Pancreas (tissue), 10 donors: ENCODE results near the gene ZNF385C. TPM values are rescaled to one million over a fixed set of nuclear protein-coding genes. Genes with fewer than 3 reads are reported as not detected.

Experiments used
- ATAC-seq, 4 donors: fragments of 200-7000 bp; cut with Tn5 transposase; one replicate each; pipeline versions ENCODE4 v1.8.0 to v1.9.1; 2020; ENCODE audit warnings: mild to moderate bottlenecking in 4 of 4, moderate library complexity in 4 of 4
- DNase-seq, 6 donors: peaks; one replicate each; pipeline ENCODE4 v3.0.0-alpha.2; 2020
- FAIRE-seq: peaks from 2 replicates; lab custom pipeline; 2012; peaks lifted over from hg19 to GRCh38; lab: Jason Lieb, UNC
- H3K27ac ChIP-seq, 4 donors: fragments of 200-600 bp; sonication (generic); 1 replicate in 3 of 4; 2 replicates in 1 of 4; pipeline versions ENCODE4 v1.5.0 to v1.8.0; 2020
- H3K27me3 ChIP-seq, 4 donors: fragments of 200-600 bp; one replicate each; pipeline ENCODE4 v1.8.0; 2021
- H3K36me3 ChIP-seq, 3 donors: fragments of 200-600 bp; sonication (generic) in 1 of 3; one replicate each; pipeline versions ENCODE4 v1.5.0 to v1.8.0; 2020 to 2021
- H3K4me1 ChIP-seq, 3 donors: fragments of 200-600 bp; one replicate each; pipeline ENCODE4 v1.8.0; 2021
- H3K4me3 ChIP-seq, 4 donors: fragments of 200-600 bp; sonication (generic) in 2 of 4; one replicate each; pipeline versions ENCODE4 v1.5.0 to v1.8.0; 2020 to 2021
- H3K9me3 ChIP-seq, 4 donors: fragments of 200-600 bp; one replicate each; pipeline ENCODE4 v1.8.0; 2021
- CTCF ChIP-seq, 4 donors: fragments of 200-600 bp; sonication (generic) in 3 of 4; IDR thresholded peaks; one replicate each; pipeline versions ENCODE4 v1.5.0 to v1.8.0; 2021; ENCODE audit warnings: antibody characterized with exemption in 4 of 4
- WGBS, 2 donors: extraction: QIAGEN DNeasy Blood & Tissue Kit; methylation state at CpG; one replicate each; pipeline ENCODE4 v1.1.7; 2013; 5-methylcytosine and 5-hydroxymethylcytosine counted together
- intact Hi-C, 3 donors: fragments of 100-400 bp; cut with DNase I; formaldehyde crosslinking; loops; one replicate each; pipeline versions ENCODE4 v1.11.1 to v1.14.2; 2022
- polyA plus RNA-seq, 2 donors: library from polyadenylated mRNA; stranded (reverse); fragments of 200-250 nt; gene quantifications; one replicate each; pipeline ENCODE4 v1.2.3, GENCODE V29; 2013
- total RNA-seq, 6 donors: library from RNA; stranded (reverse); fragmentation: NEBNext Ultra II Directional in 4 of 6; extraction: Animal tissue kit (Norgen Biotek cat#: 25700) in 4 of 6; gene quantifications; one replicate each; pipeline versions ENCODE4 v1.2.1 to v1.2.4, GENCODE V29; 2021 to 2023
- donor health status: healthy with polysubstance abuse.
- donor health status: DM: no; HTN: no; CAD: no; lungs with moderate emphysema.
- donor health status: DM: no; HTN: no; CAD: no.
- donor health status: control.
- donor health status: control.
- donor health status: Bipolar disorder and iron deficiency.
- donor health status: DM: yes; HTN: yes; CAD: no.
- donor health status: DM: no; HTN: no; CAD: no.
- donor health status: DM: no; HTN: no; CAD: no.
- donor health status: DM: yes; HTN: yes; CAD: no.

Gene ZNF385C
- total and polyA plus RNA-seq, 8 donors = 0.67 to 2.6 (median 1.6) TPM

GRCh38 chr17:42120161-42120769 lies 22.0 kb upstream of the ZNF385C start:
- no peak for FAIRE-seq
- no peak overlapping the region for H3K27ac ChIP-seq
- WGBS, 2 donors = 35 to 45% methylated on average over 7 of the region's 7 CpGs

GRCh38 chr17:42119301-42119700 lies 21.0 kb upstream of the ZNF385C start:
- intact Hi-C loops = loop anchor here in 2 of 3 donors (5.0 to 10.0 kb wide), 3 partner anchors 94 to 154 kb away; partner anchors contain the start of genes NKIRAS2 (in 2 of the 2) and CNP (in 1 of the 2)
- Histone ChIP-seq H3K36me3 (no peaks in the 10 kb centered on the region), H3K9me3 (no peaks in the 10 kb centered on the region), H3K4me1 (peaks cover 9 to 17% (median 15%) of the 10 kb centered on the region in 3 donors), H3K27me3 (no peaks in the 10 kb centered on the region), H3K27ac (no peak overlapping the region), H3K4me3 (no peak overlapping the region)
- FAIRE-seq = no peak
- ATAC-seq = no peak
- 85 to 86% methylated on average over 18 of the region's 18 CpGs for WGBS, 2 donors
- DNase-seq = peak in 2 of 6 donors; percentile 41 to 72
- TF ChIP-seq CTCF (IDR thresholded peaks at IDR 0.05) = no peak

More at GRCh38 chr17:42120161-42120769, 22.0 kb upstream of the ZNF385C start:
- H3K36me3 ChIP-seq = no peaks in the 10 kb centered on the region
- intact Hi-C loops = no loop called here
- peaks cover 9 to 17% (median 15%) of the 10 kb centered on the region in 3 donors for H3K4me1 ChIP-seq
- no peak for TF ChIP-seq CTCF (IDR thresholded peaks at IDR 0.05)
- H3K9me3 ChIP-seq = no peaks in the 10 kb centered on the region
- no peak for ATAC-seq
- H3K4me3 ChIP-seq = peak overlapping the region; percentile 41 to 85 (median 78)
- peak in 1 of 6 donors; percentile 48 for DNase-seq
- no peaks in the 10 kb centered on the region for H3K27me3 ChIP-seq

- H3K27me3 ChIP-seq = no peaks in the 10 kb centered on the region
- DNase-seq (peak in 1 of 6 donors; percentile 42), FAIRE-seq (no peak)
These were observed 20.3 kb upstream of the ZNF385C start for GRCh38 chr17:42118545-42118944.

GRCh38 chr17:42118126-42118510 lies 19.8 kb upstream of the ZNF385C start:
- intact Hi-C loops = loop anchor here in 2 of 3 donors (5.0 to 10.0 kb wide), 3 partner anchors 93 to 153 kb away; partner anchors contain the start of genes NKIRAS2 (in 2 of the 2) and CNP (in 1 of the 2)

More at GRCh38 chr17:42118545-42118944, 20.3 kb upstream of the ZNF385C start:
- no peak for ATAC-seq
- intact Hi-C loops = loop anchor here in 2 of 3 donors (5.0 to 10.0 kb wide), 3 partner anchors 94 to 154 kb away; partner anchors contain the start of genes NKIRAS2 (in 2 of the 2) and CNP (in 1 of the 2)
- Histone ChIP-seq H3K9me3 (no peaks in the 10 kb centered on the region), H3K27ac (no peak overlapping the region), H3K36me3 (peaks cover 0 to 4% (median 0%) of the 10 kb centered on the region in 3 donors), H3K4me3 (no peak overlapping the region), H3K4me1 (peaks cover 9 to 17% (median 15%) of the 10 kb centered on the region in 3 donors)
- 69 to 73% methylated on average over 2 of the region's 2 CpGs for whole genome bisulfite sequencing, 2 donors
- peak in 2 of 4 donors; percentile 11 to 17 for TF ChIP-seq CTCF (IDR thresholded peaks at IDR 0.05)

More at GRCh38 chr17:42118126-42118510, 19.8 kb upstream of the ZNF385C start:
- ATAC-seq = no peak
- WGBS, 2 donors = 89 to 91% methylated on average over 4 of the region's 4 CpGs
- Histone ChIP-seq H3K36me3 (peaks cover 0 to 4% (median 0%) of the 10 kb centered on the region in 3 donors), H3K27ac (no peak overlapping the region), H3K4me1 (peaks cover 11 to 19% (median 16%) of the 10 kb centered on the region in 3 donors), H3K27me3 (no peaks in the 10 kb centered on the region), H3K9me3 (no peaks in the 10 kb centered on the region), H3K4me3 (no peak overlapping the region)
- DNase-seq = no peak
- no peak for FAIRE-seq
- TF ChIP-seq CTCF (IDR thresholded peaks at IDR 0.05) = no peak
